ENCODE data around the gene HNF1A. TPM values are rescaled to one million over a fixed set of nuclear protein-coding genes. Genes with fewer than 3 reads are reported as not detected.
"Not testable (repeated sequence)": the region's sequence is repeated elsewhere in the genome, so short reads cannot be mapped to it uniquely, and the experiment has no call there.

Gene HNF1A
- total RNA-seq, 1 donor from 2014 or later = 15.1 TPM

DNA sequence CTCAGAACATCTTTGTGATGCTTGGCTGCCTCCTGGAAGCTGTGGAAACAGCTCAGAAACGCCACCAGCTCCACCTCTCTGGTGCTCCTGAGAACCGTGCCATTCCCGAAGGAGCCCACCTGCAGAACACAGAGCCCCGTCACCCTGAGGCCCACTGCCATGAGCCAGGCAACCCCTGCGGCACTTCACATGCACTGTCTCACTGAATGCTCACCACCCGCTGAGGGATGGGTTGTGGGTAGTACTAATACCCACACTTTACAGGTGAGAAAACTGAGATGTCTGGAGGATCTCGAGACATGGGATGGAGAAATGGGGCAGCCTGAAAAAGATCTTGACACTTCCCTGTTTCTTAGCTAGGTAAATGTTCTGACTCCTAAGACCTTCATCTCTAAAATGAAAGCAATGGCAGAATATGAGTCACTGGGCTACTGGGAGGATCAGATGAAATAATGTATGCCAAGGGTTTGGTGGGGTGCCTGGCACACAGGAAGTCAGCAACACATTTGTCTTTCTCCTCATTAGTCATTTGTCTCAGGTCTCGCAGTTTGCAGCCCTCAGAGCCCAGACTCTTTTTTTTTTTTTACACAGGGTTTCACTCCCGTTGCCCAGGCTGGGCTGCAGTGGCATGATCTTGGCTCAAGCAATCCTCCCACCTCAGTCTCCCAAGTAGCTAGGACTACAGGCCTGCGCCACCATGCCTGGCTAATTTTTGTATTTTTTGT lies 55.4 kb downstream of the HNF1A start:
- peaks cover 16% of the 10 kb centered on the region for H3K27me3 Mint-ChIP-seq
- H3K27ac Mint-ChIP-seq = no peak overlapping the region
- H3K36me3 Mint-ChIP-seq (ENCODE audit: insufficient read depth) = no peaks in the 10 kb centered on the region
- no peaks in the 10 kb centered on the region for H3K9me3 Mint-ChIP-seq (ENCODE audit: low read depth)
- H3K4me3 Mint-ChIP-seq (ENCODE audit: low read depth) = no peak overlapping the region
- TF ChIP-seq CTCF (IDR thresholded peaks at IDR 0.05; ENCODE audit: unreplicated experiment) = no peak
- no peak for DNase-seq (ENCODE audit: low spot score, unreplicated experiment)
- H3K4me1 Mint-ChIP-seq (ENCODE audit: low read depth) = no peaks in the 10 kb centered on the region

GRCh38 chr12:121034616-121035305 lies 56.4 kb downstream of the HNF1A start:
- H3K27ac Mint-ChIP-seq = no peak overlapping the region
- no peaks in the 10 kb centered on the region for H3K9me3 Mint-ChIP-seq (ENCODE audit: low read depth)
- no peak for TF ChIP-seq CTCF (IDR thresholded peaks at IDR 0.05; ENCODE audit: unreplicated experiment)
- H3K4me1 Mint-ChIP-seq (ENCODE audit: low read depth) = no peaks in the 10 kb centered on the region
- no peak overlapping the region for H3K4me3 Mint-ChIP-seq (ENCODE audit: low read depth)
- H3K27me3 Mint-ChIP-seq = peaks cover 22% of the 10 kb centered on the region
- no peaks in the 10 kb centered on the region for H3K36me3 Mint-ChIP-seq (ENCODE audit: insufficient read depth)
- DNase-seq (ENCODE audit: low spot score, unreplicated experiment) = no peak

- no peak for DNase-seq (ENCODE audit: low spot score, unreplicated experiment)
- no peak overlapping the region for H3K27ac Mint-ChIP-seq
- no peak overlapping the region for H3K4me3 Mint-ChIP-seq (ENCODE audit: low read depth)
- no peaks in the 10 kb centered on the region for H3K4me1 Mint-ChIP-seq (ENCODE audit: low read depth)
- peaks cover 30% of the 10 kb centered on the region for H3K27me3 Mint-ChIP-seq
- no peak for TF ChIP-seq CTCF (IDR thresholded peaks at IDR 0.05; ENCODE audit: unreplicated experiment)
- H3K36me3 Mint-ChIP-seq (ENCODE audit: insufficient read depth) = no peaks in the 10 kb centered on the region
- H3K9me3 Mint-ChIP-seq (ENCODE audit: low read depth) = no peaks in the 10 kb centered on the region
Observed at GRCh38 chr12:121036810-121037326, 58.5 kb downstream of the HNF1A start.

DNA sequence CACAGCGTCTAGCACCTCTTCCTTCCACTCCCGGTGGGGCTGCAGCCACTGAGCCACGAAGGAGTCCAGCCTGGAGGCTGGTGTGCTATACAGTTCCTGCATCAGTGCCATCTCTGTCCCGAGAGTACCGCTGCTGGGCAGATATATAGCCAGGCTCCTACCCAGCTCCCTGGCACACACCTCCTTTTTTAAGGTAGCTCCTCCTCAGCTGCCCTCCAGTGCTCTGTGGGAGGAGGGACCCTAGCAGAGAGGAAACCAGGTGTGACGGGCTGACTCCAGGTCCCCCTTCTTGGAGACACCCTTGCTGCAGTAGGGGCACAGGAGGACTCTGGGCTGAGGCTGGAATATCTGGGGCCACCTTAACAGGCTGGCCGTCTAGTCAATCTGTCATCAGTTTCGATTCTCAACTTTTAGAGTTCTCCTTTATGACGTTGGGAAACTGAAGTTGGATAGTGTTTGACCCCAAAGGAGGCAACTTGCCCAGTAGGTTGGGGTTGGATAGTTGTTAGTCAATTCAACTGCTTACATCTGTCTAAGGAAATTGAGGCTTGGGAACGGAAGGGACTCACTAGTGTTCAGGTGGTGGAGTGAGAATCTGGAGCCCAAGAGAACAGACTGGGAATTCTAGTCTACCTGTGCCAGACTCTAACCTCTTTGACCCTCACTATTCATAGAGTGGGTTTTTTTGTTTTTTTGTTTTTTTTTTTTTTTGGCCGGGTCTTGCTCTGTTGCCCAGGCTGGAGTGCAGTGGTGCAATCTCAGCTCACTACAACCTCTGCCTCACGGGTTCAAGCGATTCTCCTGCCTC lies 60.7 kb downstream of the HNF1A start, which contains the start of gene OASL:
Gene OASL, minus strand, starts transcription at position 386 of the 808 bp plus-strand sequence. Its CDS starts 275 bp downstream, at position 111.
- no peak for TF ChIP-seq CTCF (IDR thresholded peaks at IDR 0.05; ENCODE audit: unreplicated experiment)
- Mint-ChIP-seq H3K27ac (no peak within 1 kb of the TSS), H3K4me1 (ENCODE audit: low read depth) (no peaks in the 10 kb centered on the region), H3K27me3 (peaks cover 47% of the 10 kb centered on the region), H3K9me3 (ENCODE audit: low read depth) (no peaks in the 10 kb centered on the region), H3K36me3 (ENCODE audit: insufficient read depth) (no peaks in the 10 kb centered on the region), H3K4me3 (ENCODE audit: low read depth) (no peak within 1 kb of the TSS)
- no peak for DNase-seq (ENCODE audit: low spot score, unreplicated experiment)

DNA sequence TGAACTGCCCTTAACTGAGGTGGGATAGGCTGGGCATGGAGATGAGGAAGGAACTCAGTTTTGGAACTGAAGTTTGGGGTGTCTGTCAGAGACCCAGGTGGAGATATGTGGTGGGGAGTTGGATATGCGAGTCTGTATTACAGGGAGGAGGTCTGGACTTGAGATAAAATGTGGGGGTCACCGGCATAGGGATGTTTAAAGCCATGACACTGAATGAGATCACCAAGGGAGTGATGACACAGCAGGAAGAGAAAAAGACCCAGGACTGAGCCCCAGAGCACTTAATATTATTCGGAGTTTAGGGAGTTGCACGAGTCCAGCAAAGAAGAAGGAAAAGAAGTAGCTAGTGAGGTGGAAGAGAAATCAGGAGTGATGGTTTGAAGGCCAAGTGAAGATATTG lies 64.7 kb downstream of the HNF1A start:
- H3K27ac Mint-ChIP-seq = no peak overlapping the region
- peaks cover 60% of the 10 kb centered on the region for H3K27me3 Mint-ChIP-seq
- no peaks in the 10 kb centered on the region for H3K4me1 Mint-ChIP-seq (ENCODE audit: low read depth)
- no peak for DNase-seq (ENCODE audit: low spot score, unreplicated experiment)
- H3K36me3 Mint-ChIP-seq (ENCODE audit: insufficient read depth) = no peaks in the 10 kb centered on the region
- no peak for TF ChIP-seq CTCF (IDR thresholded peaks at IDR 0.05; ENCODE audit: unreplicated experiment)
- H3K4me3 Mint-ChIP-seq (ENCODE audit: low read depth) = no peak overlapping the region
- H3K9me3 Mint-ChIP-seq (ENCODE audit: low read depth) = no peaks in the 10 kb centered on the region

- not testable (repeated sequence) for H3K36me3 Mint-ChIP-seq (ENCODE audit: insufficient read depth); H3K27ac Mint-ChIP-seq; DNase-seq (ENCODE audit: low spot score, unreplicated experiment); H3K4me1 Mint-ChIP-seq (ENCODE audit: low read depth); H3K9me3 Mint-ChIP-seq (ENCODE audit: low read depth); H3K4me3 Mint-ChIP-seq (ENCODE audit: low read depth)
- H3K27me3 Mint-ChIP-seq = peaks cover 52% of the 10 kb centered on the region
Observed at GRCh38 chr12:121047400-121047799, 69.1 kb downstream of the HNF1A start.
